Adrenal gland (tissue), 5 donors: ENCODE results near the gene NXF1.

Source experiments
- CTCF ChIP-seq, 6 experiments: fragments of 450-650 bp in 4 of 6; fragments of 200-600 bp in 2 of 6; sonication (generic) in 1 of 6; IDR thresholded peaks; 1 replicate in 5 of 6; 2 replicates in 1 of 6; pipeline versions ENCODE4 v1.5.1 to v1.8.0; 2016 to 2021; ENCODE audit warnings: antibody characterized with exemption in 6 of 6, mild to moderate bottlenecking in 2 of 6, moderate library complexity in 1 of 6
- POLR2A ChIP-seq, 2 donors: fragments of 450-650 bp; IDR thresholded peaks; one replicate each; pipeline ENCODE4 v1.6.1; 2017; ENCODE audit warnings: antibody characterized with exemption in 2 of 2, mild to moderate bottlenecking in 2 of 2, moderate library complexity in 1 of 2
- donor health status: DM: no; HTN: no; CAD: no.

- no peak for TF ChIP-seq POLR2A (IDR thresholded peaks at IDR 0.05)
- no peak for TF ChIP-seq CTCF (IDR thresholded peaks at IDR 0.05)
Measured at GRCh38 chr11:62846177-62846576, 40.9 kb upstream of the NXF1 start.
